Upper lobe of left lung (tissue), 4 donors: ENCODE results near the gene MRPL44.

ENCODE experiments used
- CTCF ChIP-seq, 6 experiments: fragments of 450-650 bp in 4 of 6; fragments of 200-600 bp in 2 of 6; sonication (generic) in 2 of 6; IDR thresholded peaks; one replicate each; pipeline ENCODE4 v1.5.1; 2016 to 2019; ENCODE audit warnings: antibody characterized with exemption in 6 of 6
- POLR2A ChIP-seq, 4 donors: fragments of 450-650 bp; IDR thresholded peaks; one replicate each; pipeline ENCODE4 v1.5.1; 2016 to 2017; ENCODE audit warnings: antibody characterized with exemption in 4 of 4, mild to moderate bottlenecking in 2 of 4
- POLR2AphosphoS5 ChIP-seq, 2 donors: sonication (generic); formaldehyde crosslinking; IDR thresholded peaks; one replicate each; pipeline ENCODE4 v1.5.1; 2017; ENCODE audit warnings: antibody characterized with exemption in 2 of 2

- TF ChIP-seq POLR2A (IDR thresholded peaks at IDR 0.05) = no peak
- no peak for TF ChIP-seq CTCF (IDR thresholded peaks at IDR 0.05)
- TF ChIP-seq POLR2AphosphoS5 (IDR thresholded peaks at IDR 0.05) = no peak
Observed at GRCh38 chr2:223934870-223935269, 22.4 kb upstream of the MRPL44 start.
